ENCODE measurements around the gene IL22RA2.

The IL22RA2 gene

DNA sequence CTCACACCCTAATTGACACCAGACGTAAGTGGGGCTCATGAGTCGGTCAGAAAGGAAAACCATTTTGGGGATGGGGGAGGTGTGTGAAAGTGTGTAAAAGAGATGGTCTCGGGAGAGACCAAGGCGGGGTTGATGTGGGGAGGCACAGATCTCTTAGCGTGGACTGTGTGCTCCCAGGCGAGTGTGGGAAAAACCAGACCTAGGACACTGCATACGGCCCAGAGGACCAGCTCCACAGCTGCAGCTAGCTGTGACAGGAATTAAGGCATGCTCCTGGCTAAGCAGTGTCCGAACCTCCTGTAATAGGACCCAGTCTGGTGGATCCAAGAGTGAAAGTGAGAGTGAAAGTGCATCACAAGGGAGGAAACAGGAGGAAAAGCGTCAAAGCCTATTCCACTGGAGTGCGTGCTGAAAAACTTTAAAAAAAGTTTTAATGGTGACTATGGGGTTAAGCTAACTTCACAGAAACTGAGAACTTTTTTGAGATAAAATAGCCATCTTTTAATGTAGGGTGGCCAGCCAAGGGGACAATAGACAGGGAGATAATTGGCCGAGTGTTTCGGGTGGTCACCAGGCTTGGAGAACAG lies 9.6 kb downstream of the IL22RA2 start:
- no peak overlapping the region for H3K27ac Mint-ChIP-seq
- H3K4me3 Mint-ChIP-seq = no peak overlapping the region
- peaks cover 8% of the 10 kb centered on the region for H3K36me3 Mint-ChIP-seq
- peaks cover 16% of the 10 kb centered on the region for H3K4me1 Mint-ChIP-seq (ENCODE audit: low read depth)
- peaks cover 18% of the 10 kb centered on the region for H3K27me3 Mint-ChIP-seq
- H3K9me3 Mint-ChIP-seq (ENCODE audit: low read depth) = no peaks in the 10 kb centered on the region

DNA sequence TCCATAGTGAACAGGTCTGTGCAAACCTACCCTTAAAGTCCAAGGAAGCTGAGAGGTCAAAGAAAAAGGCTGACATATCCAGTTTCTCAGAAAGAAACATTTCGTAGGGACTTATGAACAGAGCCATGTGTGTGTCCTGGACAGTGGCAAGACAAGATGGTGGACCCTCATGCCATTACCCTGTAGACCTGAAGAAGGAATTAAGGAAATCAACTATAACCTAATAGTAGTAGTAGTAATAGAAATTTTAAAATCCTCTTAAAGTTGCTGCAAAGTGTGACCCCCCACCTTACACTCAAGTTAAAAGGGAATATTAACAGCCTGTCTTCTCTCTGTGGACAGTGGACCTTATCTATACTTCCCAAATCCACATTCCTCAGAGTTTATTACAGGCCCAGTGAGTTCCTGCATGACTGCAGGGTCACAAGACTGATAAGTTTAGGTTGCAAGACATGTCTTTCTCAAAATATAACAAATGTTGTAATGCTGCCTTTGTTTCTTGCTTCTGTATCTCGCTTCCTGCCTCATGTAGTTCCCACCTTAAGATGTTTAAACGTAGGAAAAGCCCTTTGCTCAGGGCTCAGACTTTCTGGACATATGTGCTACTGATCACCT lies 10.6 kb downstream of the IL22RA2 start:
- H3K27ac Mint-ChIP-seq = no peak overlapping the region
- no peaks in the 10 kb centered on the region for H3K9me3 Mint-ChIP-seq (ENCODE audit: low read depth)
- peaks cover 8% of the 10 kb centered on the region for H3K36me3 Mint-ChIP-seq
- H3K27me3 Mint-ChIP-seq = peaks cover 25% of the 10 kb centered on the region
- peaks cover 16% of the 10 kb centered on the region for H3K4me1 Mint-ChIP-seq (ENCODE audit: low read depth)
- H3K4me3 Mint-ChIP-seq = no peak overlapping the region

DNA sequence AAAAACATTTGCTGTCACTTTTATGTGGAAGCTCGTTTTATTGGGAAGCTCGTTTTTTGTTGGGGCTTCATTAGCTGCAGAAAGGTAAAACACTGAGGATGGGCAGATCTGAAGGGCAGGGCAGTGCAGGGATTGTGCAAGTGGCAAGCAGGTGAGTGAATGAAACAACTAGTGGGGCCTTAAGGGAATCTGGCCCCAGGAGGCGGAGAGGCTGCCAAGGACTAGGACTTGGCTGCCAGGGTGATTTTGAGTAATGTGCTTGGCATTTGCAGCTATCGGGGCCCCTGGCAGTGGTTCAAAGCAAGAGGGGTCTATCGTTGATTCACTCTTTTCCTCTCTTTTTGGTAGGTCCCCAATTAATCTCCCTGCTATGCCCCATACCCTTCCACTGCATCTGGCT lies 11.5 kb downstream of the IL22RA2 start:
- Mint-ChIP-seq H3K36me3 (peaks cover 8% of the 10 kb centered on the region), H3K27ac (no peak overlapping the region), H3K27me3 (peaks cover 25% of the 10 kb centered on the region), H3K4me1 (ENCODE audit: low read depth) (peaks cover 16% of the 10 kb centered on the region), H3K9me3 (ENCODE audit: low read depth) (no peaks in the 10 kb centered on the region), H3K4me3 (no peak overlapping the region)

DNA sequence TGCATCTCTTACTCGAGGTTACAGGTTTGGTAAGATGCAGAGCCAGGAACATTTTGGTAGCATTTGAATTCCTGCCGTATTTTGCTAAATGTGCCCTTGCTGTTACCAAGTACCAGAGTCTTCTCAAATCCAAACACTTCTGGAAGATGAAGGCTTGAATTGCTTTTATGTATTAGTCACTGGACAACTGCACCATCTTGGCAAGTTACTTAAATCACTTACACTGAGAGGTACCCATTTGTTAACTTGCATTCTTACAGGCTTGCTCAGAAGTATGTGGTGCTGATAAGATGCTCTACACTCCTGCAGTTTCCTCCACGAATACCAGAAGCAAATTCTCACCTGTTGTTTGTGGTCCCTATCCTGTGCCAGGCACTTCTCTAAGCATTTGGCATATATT lies 12.7 kb downstream of the IL22RA2 start:
- H3K36me3 Mint-ChIP-seq = peaks cover 8% of the 10 kb centered on the region
- H3K27ac Mint-ChIP-seq = no peak overlapping the region
- H3K27me3 Mint-ChIP-seq = peaks cover 25% of the 10 kb centered on the region
- H3K9me3 Mint-ChIP-seq (ENCODE audit: low read depth) = no peaks in the 10 kb centered on the region
- no peak overlapping the region for H3K4me3 Mint-ChIP-seq
- H3K4me1 Mint-ChIP-seq (ENCODE audit: low read depth) = peaks cover 19% of the 10 kb centered on the region

DNA sequence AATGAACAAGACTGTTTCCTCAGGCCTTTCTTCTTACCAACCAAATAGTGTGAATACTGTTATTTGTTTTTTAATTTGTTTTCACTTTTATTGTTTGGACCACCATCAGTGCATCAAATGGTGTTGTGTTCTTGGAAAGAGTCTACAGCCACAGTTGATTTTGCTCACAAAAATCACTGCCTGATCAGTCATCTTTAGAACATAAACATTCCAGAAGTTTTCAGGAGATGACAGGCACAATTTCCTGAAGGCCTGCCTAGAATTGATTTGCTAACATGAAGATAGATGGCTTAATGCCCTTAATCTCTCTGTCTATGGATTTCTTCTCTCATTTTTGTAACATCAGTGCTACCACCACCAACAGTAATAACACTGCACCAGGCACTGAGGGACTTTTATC lies 13.5 kb downstream of the IL22RA2 start:
- H3K9me3 Mint-ChIP-seq (ENCODE audit: low read depth) = no peaks in the 10 kb centered on the region
- H3K4me1 Mint-ChIP-seq (ENCODE audit: low read depth) = peaks cover 16% of the 10 kb centered on the region
- H3K27me3 Mint-ChIP-seq = peaks cover 25% of the 10 kb centered on the region
- H3K4me3 Mint-ChIP-seq = no peak overlapping the region
- no peak overlapping the region for H3K27ac Mint-ChIP-seq
- H3K36me3 Mint-ChIP-seq = peaks cover 8% of the 10 kb centered on the region

DNA sequence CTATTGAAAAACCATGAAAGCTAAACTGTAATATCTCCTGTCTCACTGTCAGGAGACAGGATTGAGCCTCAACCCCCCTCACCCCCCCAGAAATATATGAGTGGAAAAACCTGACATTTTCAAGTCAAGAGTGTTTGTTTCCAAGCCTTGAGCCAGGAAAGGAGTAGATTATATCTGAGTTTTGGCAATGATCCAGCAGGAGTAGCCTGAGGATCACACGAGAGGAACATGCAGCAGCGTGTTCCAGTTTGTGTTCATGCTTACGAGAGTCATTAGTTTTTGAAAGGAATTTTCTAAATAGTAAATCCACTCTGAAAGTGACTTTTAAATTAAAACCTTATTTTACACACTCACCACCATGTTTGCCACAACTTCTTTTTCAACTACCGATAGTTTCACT lies 15.8 kb downstream of the IL22RA2 start:
- Mint-ChIP-seq H3K9me3 (ENCODE audit: low read depth) (no peaks in the 10 kb centered on the region), H3K36me3 (peaks cover 3% of the 10 kb centered on the region), H3K4me1 (ENCODE audit: low read depth) (peaks cover 11% of the 10 kb centered on the region), H3K27ac (no peak overlapping the region), H3K4me3 (no peak overlapping the region), H3K27me3 (peaks cover 22% of the 10 kb centered on the region)

DNA sequence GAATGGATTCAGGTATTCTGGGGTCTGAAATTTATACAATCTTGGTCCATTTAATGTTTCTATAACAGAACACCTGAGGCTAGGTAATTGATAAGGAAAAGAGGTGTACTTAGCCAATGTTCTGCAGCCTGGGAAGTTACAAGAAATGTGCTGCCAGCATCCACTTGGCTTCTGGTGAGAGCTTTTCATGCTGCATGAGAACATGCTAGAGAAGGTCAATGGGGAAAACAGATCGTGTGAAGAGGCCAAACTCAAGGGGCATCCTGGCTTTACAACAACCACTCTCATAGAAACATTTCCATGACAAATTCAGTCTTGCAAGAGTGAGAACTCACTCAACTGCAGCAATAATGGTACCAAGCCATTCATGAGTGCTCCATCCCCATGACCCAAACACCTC lies 16.8 kb downstream of the IL22RA2 start:
- peaks cover 3% of the 10 kb centered on the region for H3K36me3 Mint-ChIP-seq
- no peak overlapping the region for H3K27ac Mint-ChIP-seq
- peaks cover 18% of the 10 kb centered on the region for H3K27me3 Mint-ChIP-seq
- H3K4me3 Mint-ChIP-seq = no peak overlapping the region
- no peaks in the 10 kb centered on the region for H3K9me3 Mint-ChIP-seq (ENCODE audit: low read depth)
- peaks cover 11% of the 10 kb centered on the region for H3K4me1 Mint-ChIP-seq (ENCODE audit: low read depth)

DNA sequence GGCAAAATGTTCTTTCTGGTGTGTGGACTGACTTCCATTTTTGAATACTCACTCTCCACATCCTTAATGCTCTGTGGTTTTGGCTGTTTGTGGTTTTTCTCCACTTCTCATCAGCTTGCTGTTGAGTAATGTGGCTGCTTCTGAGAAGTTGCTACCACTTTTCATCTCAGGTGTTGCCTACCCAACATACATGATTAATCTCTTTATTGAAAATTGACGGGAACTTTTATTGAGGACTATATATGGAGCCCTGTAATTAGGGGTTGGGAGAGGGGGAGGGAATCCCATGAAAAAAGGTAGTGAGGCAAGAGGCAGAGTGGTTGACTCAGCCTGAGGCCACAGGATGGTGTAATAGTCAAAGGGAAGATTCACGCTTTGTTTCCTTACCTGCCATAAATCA lies 17.6 kb downstream of the IL22RA2 start:
- Mint-ChIP-seq H3K27me3 (peaks cover 16% of the 10 kb centered on the region), H3K4me3 (no peak overlapping the region)

DNA sequence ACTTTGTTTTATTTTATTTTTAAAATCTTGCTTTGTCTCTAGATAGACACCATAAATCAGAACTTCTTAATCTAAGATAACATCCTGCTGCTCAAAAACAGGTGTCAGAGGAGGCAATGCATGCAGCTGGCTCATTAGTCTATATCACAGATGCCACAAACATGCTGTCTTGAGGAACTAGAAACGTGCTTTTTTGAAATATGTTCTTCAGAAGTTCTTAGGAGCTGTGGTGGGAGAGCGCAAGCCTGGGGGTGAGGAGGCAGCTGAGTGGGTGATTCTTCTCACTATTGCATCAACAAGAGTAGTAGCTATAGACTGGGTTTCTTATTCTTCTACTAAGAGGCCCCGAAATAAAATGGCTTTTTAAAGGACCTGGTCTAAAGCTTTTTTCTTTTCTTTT lies 23.4 kb downstream of the IL22RA2 start:
- H3K27me3 Mint-ChIP-seq = no peaks in the 10 kb centered on the region
- no peaks in the 10 kb centered on the region for H3K4me1 Mint-ChIP-seq (ENCODE audit: low read depth)
- H3K4me3 Mint-ChIP-seq = no peak overlapping the region
- no peaks in the 10 kb centered on the region for H3K36me3 Mint-ChIP-seq
- H3K9me3 Mint-ChIP-seq (ENCODE audit: low read depth) = no peaks in the 10 kb centered on the region
- no peak overlapping the region for H3K27ac Mint-ChIP-seq

More for the DNA sequence above, 17.6 kb downstream of the IL22RA2 start:
- peaks cover 3% of the 10 kb centered on the region for H3K36me3 Mint-ChIP-seq
- no peaks in the 10 kb centered on the region for H3K9me3 Mint-ChIP-seq (ENCODE audit: low read depth)
- no peak overlapping the region for H3K27ac Mint-ChIP-seq
- peaks cover 11% of the 10 kb centered on the region for H3K4me1 Mint-ChIP-seq (ENCODE audit: low read depth)

DNA sequence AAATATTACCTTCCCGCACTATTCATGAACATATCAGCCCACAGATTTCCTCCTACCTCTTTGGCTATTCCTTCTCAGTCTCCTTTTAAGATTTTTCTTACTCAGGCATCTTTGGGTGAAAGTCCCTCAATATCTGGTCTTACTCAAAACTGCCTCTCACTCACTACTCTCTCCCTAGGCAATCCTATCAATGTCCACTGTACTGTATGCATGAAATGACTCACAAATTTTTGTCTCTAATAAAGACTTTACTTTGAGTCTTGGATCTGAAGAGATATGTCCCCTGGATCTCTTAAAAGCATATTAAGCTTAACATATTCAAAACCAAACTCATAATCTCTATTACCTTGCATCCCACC lies 24.4 kb downstream of the IL22RA2 start:
- Mint-ChIP-seq H3K27me3 (no peaks in the 10 kb centered on the region), H3K4me3 (no peak overlapping the region), H3K27ac (no peak overlapping the region), H3K36me3 (no peaks in the 10 kb centered on the region), H3K4me1 (ENCODE audit: low read depth) (no peaks in the 10 kb centered on the region), H3K9me3 (ENCODE audit: low read depth) (no peaks in the 10 kb centered on the region)

DNA sequence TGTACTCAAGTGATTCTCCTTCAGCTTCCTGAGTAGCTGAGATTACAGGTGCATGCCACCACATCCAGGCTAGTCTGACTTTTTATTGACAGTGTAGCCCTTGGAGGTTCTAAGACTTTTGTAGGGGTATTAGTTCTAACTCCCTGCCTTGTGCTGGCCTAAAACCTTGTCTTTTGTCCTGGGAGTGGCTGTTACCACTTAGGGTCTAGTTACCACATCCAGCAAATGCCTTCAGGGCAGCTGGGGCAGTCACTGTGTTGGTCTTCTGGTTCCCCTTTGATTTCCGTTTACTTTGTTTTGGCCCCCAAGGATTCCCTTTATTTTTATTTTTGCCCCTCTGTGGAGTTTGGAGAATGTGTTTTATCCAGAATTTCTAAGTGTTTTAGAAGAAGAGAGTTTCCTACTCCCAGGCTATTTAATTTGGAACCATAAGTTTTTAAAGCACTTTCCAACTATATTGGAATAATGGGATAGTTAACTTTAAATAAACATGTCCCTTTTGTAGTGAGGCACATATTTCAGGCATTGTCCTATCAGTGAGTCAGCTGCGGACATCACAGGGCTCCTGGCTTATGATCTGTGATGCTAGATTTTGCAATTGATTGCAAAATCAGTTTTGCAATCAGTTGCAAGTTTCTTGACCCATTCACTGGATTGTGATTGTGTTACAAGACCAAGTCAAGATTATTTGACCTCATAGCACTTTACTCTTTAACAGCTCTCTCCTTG lies 25.0 kb downstream of the IL22RA2 start:
- no peak overlapping the region for H3K27ac Mint-ChIP-seq
- no peaks in the 10 kb centered on the region for H3K27me3 Mint-ChIP-seq
- no peak overlapping the region for H3K4me3 Mint-ChIP-seq
- no peaks in the 10 kb centered on the region for H3K4me1 Mint-ChIP-seq (ENCODE audit: low read depth)
- no peaks in the 10 kb centered on the region for H3K9me3 Mint-ChIP-seq (ENCODE audit: low read depth)
- H3K36me3 Mint-ChIP-seq = no peaks in the 10 kb centered on the region

DNA sequence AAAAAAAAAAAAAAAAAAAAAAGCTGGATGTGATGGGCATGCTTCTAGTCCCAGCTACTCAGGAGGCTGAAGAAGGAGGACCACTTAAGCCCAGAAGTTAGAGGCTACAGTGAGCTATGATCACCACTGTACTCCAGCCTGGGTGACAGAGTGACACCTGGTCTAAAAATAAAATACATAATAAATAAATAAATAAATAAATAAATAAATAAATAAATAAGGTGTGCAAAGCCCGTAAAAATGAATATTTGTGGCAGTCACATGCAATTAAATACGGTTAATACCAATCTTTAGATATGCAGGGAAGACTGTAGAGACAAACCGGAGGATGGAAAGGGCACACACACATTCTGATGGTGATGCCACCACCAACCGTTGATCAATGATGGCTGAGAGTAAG lies 26.2 kb downstream of the IL22RA2 start:
- Mint-ChIP-seq H3K27me3 (no peaks in the 10 kb centered on the region), H3K4me3 (no peak overlapping the region), H3K4me1 (ENCODE audit: low read depth) (no peaks in the 10 kb centered on the region), H3K9me3 (ENCODE audit: low read depth) (no peaks in the 10 kb centered on the region), H3K36me3 (no peaks in the 10 kb centered on the region), H3K27ac (no peak overlapping the region)

DNA sequence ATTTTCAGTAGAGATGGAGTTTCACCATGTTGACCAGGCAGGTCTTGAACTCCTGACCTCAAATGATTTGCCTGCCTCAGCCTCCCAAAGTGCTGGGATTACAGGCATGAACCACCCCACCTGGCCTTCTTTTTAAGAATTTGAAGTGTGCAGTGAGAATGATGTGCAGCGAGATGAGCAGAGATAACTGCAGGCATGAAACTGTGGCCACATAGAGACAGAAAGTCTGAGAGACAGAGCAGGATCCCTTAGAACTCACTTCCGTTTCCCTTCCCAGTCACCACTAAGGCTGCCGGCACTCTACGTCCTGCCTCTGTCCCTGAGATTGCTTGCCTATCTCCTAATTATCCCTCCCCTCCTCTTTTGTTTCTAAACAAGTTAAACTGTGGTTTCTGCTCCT lies 27.2 kb downstream of the IL22RA2 start:
- H3K4me3 Mint-ChIP-seq = no peak overlapping the region
- H3K4me1 Mint-ChIP-seq (ENCODE audit: low read depth) = no peaks in the 10 kb centered on the region
- no peaks in the 10 kb centered on the region for H3K36me3 Mint-ChIP-seq
- H3K27me3 Mint-ChIP-seq = no peaks in the 10 kb centered on the region
- H3K27ac Mint-ChIP-seq = no peak overlapping the region
- H3K9me3 Mint-ChIP-seq (ENCODE audit: low read depth) = no peaks in the 10 kb centered on the region

DNA sequence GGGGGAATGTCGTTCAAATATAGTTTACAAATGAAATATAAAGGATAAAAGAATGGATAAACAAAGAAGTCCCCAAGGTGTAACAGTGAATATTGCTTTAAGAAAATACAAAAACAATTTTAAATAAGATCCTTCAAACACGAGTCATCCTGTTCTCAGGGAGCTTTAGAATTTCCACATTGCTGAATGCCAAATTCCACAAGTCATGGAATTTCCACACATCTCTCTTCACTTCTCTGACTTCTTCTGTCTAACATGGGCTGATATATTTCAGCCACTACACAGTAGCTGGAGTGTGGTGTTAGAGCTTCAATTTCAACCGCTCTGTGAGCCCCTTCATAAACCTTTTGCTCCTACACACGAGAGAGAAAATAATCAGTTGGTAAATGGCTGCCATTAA lies 28.0 kb downstream of the IL22RA2 start:
- H3K9me3 Mint-ChIP-seq (ENCODE audit: low read depth) = no peaks in the 10 kb centered on the region
- H3K4me1 Mint-ChIP-seq (ENCODE audit: low read depth) = no peaks in the 10 kb centered on the region
- H3K27ac Mint-ChIP-seq = no peak overlapping the region
- no peaks in the 10 kb centered on the region for H3K27me3 Mint-ChIP-seq
- H3K36me3 Mint-ChIP-seq = no peaks in the 10 kb centered on the region
- H3K4me3 Mint-ChIP-seq = no peak overlapping the region

DNA sequence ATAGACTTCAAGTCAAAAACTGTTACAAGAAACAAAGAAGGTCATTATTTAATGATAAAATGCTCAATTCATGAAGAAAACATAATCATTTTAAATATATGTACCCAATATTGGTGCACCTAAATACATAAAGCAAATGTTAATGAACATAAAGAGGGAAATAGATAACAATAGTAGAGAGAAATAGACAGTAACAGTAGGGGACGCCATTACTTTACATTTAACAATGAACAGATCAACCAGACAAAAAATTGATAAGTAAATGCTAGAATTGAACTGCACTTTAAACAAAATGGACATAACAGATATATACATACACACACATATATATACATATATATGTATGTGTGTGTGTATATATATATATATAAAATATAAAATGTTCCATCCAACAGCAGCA lies 37.4 kb downstream of the IL22RA2 start:
- no peaks in the 10 kb centered on the region for H3K4me1 Mint-ChIP-seq (ENCODE audit: low read depth)
- peaks cover 7% of the 10 kb centered on the region for H3K36me3 Mint-ChIP-seq
- peaks cover 8% of the 10 kb centered on the region for H3K9me3 Mint-ChIP-seq (ENCODE audit: low read depth)
- no peak overlapping the region for H3K4me3 Mint-ChIP-seq
- H3K27ac Mint-ChIP-seq = no peak overlapping the region
- H3K27me3 Mint-ChIP-seq = peaks cover 6% of the 10 kb centered on the region

DNA sequence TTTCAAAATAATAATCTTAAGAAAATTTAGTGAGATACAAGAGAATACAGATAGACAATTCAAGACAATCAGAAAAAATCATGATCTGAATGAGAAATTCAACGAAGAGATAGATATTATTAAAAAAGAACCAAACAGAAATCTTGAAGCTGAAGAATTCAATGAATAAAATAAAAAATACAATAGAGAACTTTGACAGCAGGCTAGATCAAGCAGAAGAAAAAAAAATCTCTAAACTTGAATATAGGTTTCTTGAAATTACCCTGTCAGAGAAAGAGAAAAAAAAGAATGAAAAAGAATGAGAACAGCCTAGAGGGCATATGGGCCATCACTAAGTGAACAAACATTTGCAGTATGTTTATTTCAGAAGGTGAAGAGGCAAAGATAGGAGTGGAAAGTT lies 39.0 kb downstream of the IL22RA2 start:
- no peak overlapping the region for H3K4me3 Mint-ChIP-seq

More for the DNA sequence above, 39.0 kb downstream of the IL22RA2 start:
- peaks cover 8% of the 10 kb centered on the region for H3K9me3 Mint-ChIP-seq (ENCODE audit: low read depth)
- H3K27me3 Mint-ChIP-seq = peaks cover 6% of the 10 kb centered on the region
- peaks cover 7% of the 10 kb centered on the region for H3K36me3 Mint-ChIP-seq
- H3K4me1 Mint-ChIP-seq (ENCODE audit: low read depth) = no peaks in the 10 kb centered on the region
- no peak overlapping the region for H3K27ac Mint-ChIP-seq

All from activated naive CD8-positive, alpha-beta T cell (primary cell).